GM23338 (cell line): ENCODE measurements around the gene CPXM1.

Experiments used
- CREB1 ChIP-seq: fragments of 250-450 bp; sonication (Bioruptor Pico); IDR thresholded peaks from 2 replicates; pipeline ENCODE4 v1.5.0; 2020; ENCODE audit warnings: low read depth, mild to moderate bottlenecking, moderate library complexity
- EZH2 ChIP-seq: fragments of 200-600 bp; sonication (generic); IDR thresholded peaks from one replicate; pipeline ENCODE4 v1.8.0; 2017; ENCODE audit warnings: antibody characterized with exemption, mild to moderate bottlenecking, low read depth; ENCODE audit not compliant: unreplicated experiment
- EZH2phosphoT487 ChIP-seq: fragments of 200-600 bp; sonication (generic); IDR thresholded peaks from one replicate; pipeline ENCODE4 v1.8.1; 2018; ENCODE audit warnings: antibody characterized with exemption; ENCODE audit not compliant: unreplicated experiment
- JUNB ChIP-seq: IDR thresholded peaks from one replicate; pipeline ENCODE4 v1.6.1; 2016; ENCODE audit warnings: antibody characterized with exemption; ENCODE audit not compliant: unreplicated experiment
- NANOG ChIP-seq: IDR thresholded peaks from 2 replicates; pipeline ENCODE4 v1.6.1; 2016; ENCODE audit warnings: antibody characterized with exemption, borderline replicate concordance
- POLR2AphosphoS5 ChIP-seq: IDR thresholded peaks from 2 replicates; pipeline ENCODE4 v1.6.1; 2016; ENCODE audit warnings: antibody characterized with exemption, low read depth
- STAT1 ChIP-seq: IDR thresholded peaks from one replicate; pipeline ENCODE4 v1.6.1; 2016; ENCODE audit warnings: antibody characterized with exemption; ENCODE audit not compliant: unreplicated experiment
- ZNF114 ChIP-seq: fragments of 250-450 bp; sonication (Bioruptor Pico); IDR thresholded peaks from 2 replicates; pipeline ENCODE4 v1.5.0; 2020; ENCODE audit warnings: mild to moderate bottlenecking, moderate library complexity
- ZNF331 ChIP-seq: fragments of 250-450 bp; sonication (Bioruptor Pico); IDR thresholded peaks from 2 replicates; pipeline ENCODE4 v1.5.0; 2020; ENCODE audit warnings: low read depth, mild to moderate bottlenecking, moderate library complexity
- TF ChIP-seq, protein P1 (sequence below), 2 experiments: fragments of 200-600 bp in 1 of 2; sonication (generic) in 1 of 2; conservative IDR thresholded peaks; 2 replicates each; pipeline versions ENCODE4 v1.5.1 to v1.6.1; 2016 to 2017; ENCODE audit warnings: antibody characterized with exemption in 2 of 2, low read depth in 2 of 2, mild to moderate bottlenecking in 2 of 2, moderate library complexity in 1 of 2
- TF ChIP-seq, protein P2 (sequence below): IDR thresholded peaks from 2 replicates; pipeline ENCODE4 v1.6.1; 2016; ENCODE audit warnings: antibody characterized with exemption
- TF ChIP-seq, protein P3 (sequence below): IDR thresholded peaks from one replicate; pipeline ENCODE4 v1.6.1; 2018; ENCODE audit warnings: antibody characterized with exemption; ENCODE audit not compliant: unreplicated experiment
- TF ChIP-seq, protein P4 (sequence below): fragments of 250-450 bp; sonication (Bioruptor Pico); IDR thresholded peaks from 2 replicates; pipeline ENCODE4 v1.5.0; 2020; ENCODE audit warnings: mild to moderate bottlenecking, moderate library complexity

DNA sequence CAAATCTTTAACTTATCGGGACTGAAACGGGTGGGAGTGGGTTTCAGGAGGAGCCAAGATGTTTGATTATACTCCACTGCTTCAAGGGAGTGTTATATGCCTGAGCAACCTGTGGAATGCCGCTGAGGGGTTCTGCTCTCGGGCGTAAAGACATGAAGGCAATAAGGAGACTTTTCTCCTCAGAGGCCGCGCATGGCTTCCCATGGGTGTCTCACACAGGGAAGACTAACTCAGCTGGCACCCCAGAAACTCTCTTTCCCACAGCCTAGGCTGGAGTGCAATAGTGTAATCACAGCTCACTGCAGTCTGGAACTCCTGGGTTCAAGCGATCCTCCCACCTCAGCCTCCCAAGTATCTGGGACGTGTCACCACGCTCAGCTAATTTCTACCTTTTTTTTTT, 9.3 kb upstream of the CPXM1 start:
- TF ChIP-seq, protein P1, sequence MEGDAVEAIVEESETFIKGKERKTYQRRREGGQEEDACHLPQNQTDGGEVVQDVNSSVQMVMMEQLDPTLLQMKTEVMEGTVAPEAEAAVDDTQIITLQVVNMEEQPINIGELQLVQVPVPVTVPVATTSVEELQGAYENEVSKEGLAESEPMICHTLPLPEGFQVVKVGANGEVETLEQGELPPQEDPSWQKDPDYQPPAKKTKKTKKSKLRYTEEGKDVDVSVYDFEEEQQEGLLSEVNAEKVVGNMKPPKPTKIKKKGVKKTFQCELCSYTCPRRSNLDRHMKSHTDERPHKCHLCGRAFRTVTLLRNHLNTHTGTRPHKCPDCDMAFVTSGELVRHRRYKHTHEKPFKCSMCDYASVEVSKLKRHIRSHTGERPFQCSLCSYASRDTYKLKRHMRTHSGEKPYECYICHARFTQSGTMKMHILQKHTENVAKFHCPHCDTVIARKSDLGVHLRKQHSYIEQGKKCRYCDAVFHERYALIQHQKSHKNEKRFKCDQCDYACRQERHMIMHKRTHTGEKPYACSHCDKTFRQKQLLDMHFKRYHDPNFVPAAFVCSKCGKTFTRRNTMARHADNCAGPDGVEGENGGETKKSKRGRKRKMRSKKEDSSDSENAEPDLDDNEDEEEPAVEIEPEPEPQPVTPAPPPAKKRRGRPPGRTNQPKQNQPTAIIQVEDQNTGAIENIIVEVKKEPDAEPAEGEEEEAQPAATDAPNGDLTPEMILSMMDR (conservative IDR thresholded peaks at IDR 0.05; ENCODE audit: low read depth in 2 of 2): no peak
- TF ChIP-seq EZH2phosphoT487 (no peak), POLR2AphosphoS5 (no peak), JUNB (no peak), NANOG (no peak), ZNF331 (CRISPR knock-in tag) (no peak), EZH2 (no peak), ZNF114 (CRISPR knock-in tag) (no peak), CREB1 (CRISPR knock-in tag) (no peak), STAT1 (no peak)
- TF ChIP-seq, protein P2, sequence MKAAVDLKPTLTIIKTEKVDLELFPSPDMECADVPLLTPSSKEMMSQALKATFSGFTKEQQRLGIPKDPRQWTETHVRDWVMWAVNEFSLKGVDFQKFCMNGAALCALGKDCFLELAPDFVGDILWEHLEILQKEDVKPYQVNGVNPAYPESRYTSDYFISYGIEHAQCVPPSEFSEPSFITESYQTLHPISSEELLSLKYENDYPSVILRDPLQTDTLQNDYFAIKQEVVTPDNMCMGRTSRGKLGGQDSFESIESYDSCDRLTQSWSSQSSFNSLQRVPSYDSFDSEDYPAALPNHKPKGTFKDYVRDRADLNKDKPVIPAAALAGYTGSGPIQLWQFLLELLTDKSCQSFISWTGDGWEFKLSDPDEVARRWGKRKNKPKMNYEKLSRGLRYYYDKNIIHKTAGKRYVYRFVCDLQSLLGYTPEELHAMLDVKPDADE: no peak
- TF ChIP-seq, protein P3, sequence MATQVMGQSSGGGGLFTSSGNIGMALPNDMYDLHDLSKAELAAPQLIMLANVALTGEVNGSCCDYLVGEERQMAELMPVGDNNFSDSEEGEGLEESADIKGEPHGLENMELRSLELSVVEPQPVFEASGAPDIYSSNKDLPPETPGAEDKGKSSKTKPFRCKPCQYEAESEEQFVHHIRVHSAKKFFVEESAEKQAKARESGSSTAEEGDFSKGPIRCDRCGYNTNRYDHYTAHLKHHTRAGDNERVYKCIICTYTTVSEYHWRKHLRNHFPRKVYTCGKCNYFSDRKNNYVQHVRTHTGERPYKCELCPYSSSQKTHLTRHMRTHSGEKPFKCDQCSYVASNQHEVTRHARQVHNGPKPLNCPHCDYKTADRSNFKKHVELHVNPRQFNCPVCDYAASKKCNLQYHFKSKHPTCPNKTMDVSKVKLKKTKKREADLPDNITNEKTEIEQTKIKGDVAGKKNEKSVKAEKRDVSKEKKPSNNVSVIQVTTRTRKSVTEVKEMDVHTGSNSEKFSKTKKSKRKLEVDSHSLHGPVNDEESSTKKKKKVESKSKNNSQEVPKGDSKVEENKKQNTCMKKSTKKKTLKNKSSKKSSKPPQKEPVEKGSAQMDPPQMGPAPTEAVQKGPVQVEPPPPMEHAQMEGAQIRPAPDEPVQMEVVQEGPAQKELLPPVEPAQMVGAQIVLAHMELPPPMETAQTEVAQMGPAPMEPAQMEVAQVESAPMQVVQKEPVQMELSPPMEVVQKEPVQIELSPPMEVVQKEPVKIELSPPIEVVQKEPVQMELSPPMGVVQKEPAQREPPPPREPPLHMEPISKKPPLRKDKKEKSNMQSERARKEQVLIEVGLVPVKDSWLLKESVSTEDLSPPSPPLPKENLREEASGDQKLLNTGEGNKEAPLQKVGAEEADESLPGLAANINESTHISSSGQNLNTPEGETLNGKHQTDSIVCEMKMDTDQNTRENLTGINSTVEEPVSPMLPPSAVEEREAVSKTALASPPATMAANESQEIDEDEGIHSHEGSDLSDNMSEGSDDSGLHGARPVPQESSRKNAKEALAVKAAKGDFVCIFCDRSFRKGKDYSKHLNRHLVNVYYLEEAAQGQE: no peak
- TF ChIP-seq, protein P4, sequence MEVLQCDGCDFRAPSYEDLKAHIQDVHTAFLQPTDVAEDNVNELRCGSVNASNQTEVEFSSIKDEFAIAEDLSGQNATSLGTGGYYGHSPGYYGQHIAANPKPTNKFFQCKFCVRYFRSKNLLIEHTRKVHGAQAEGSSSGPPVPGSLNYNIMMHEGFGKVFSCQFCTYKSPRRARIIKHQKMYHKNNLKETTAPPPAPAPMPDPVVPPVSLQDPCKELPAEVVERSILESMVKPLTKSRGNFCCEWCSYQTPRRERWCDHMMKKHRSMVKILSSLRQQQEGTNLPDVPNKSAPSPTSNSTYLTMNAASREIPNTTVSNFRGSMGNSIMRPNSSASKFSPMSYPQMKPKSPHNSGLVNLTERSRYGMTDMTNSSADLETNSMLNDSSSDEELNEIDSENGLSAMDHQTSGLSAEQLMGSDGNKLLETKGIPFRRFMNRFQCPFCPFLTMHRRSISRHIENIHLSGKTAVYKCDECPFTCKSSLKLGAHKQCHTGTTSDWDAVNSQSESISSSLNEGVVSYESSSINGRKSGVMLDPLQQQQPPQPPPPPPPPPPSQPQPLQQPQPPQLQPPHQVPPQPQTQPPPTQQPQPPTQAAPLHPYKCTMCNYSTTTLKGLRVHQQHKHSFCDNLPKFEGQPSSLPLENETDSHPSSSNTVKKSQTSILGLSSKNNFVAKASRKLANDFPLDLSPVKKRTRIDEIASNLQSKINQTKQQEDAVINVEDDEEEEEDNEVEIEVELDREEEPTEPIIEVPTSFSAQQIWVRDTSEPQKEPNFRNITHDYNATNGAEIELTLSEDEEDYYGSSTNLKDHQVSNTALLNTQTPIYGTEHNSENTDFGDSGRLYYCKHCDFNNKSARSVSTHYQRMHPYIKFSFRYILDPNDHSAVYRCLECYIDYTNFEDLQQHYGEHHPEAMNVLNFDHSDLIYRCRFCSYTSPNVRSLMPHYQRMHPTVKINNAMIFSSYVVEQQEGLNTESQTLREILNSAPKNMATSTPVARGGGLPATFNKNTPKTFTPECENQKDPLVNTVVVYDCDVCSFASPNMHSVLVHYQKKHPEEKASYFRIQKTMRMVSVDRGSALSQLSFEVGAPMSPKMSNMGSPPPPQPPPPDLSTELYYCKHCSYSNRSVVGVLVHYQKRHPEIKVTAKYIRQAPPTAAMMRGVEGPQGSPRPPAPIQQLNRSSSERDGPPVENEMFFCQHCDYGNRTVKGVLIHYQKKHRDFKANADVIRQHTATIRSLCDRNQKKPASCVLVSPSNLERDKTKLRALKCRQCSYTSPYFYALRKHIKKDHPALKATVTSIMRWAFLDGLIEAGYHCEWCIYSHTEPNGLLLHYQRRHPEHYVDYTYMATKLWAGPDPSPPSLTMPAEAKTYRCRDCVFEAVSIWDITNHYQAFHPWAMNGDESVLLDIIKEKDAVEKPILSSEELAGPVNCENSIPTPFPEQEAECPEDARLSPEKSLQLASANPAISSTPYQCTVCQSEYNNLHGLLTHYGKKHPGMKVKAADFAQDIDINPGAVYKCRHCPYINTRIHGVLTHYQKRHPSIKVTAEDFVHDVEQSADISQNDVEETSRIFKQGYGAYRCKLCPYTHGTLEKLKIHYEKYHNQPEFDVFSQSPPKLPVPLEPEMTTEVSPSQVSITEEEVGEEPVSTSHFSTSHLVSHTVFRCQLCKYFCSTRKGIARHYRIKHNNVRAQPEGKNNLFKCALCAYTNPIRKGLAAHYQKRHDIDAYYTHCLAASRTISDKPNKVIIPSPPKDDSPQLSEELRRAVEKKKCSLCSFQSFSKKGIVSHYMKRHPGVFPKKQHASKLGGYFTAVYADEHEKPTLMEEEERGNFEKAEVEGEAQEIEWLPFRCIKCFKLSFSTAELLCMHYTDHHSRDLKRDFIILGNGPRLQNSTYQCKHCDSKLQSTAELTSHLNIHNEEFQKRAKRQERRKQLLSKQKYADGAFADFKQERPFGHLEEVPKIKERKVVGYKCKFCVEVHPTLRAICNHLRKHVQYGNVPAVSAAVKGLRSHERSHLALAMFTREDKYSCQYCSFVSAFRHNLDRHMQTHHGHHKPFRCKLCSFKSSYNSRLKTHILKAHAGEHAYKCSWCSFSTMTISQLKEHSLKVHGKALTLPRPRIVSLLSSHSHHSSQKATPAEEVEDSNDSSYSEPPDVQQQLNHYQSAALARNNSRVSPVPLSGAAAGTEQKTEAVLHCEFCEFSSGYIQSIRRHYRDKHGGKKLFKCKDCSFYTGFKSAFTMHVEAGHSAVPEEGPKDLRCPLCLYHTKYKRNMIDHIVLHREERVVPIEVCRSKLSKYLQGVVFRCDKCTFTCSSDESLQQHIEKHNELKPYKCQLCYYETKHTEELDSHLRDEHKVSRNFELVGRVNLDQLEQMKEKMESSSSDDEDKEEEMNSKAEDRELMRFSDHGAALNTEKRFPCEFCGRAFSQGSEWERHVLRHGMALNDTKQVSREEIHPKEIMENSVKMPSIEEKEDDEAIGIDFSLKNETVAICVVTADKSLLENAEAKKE (CRISPR knock-in tag): no peak
